ENCODE data around the gene ASPHD2.

The ASPHD2 gene

GRCh38 chr22:26485806-26486390 lies 56.8 kb downstream of the ASPHD2 start:
- no peak overlapping the region for H3K4me3 ChIP-seq (ENCODE audit: low read depth, low read length)
- ChIA-PET CTCF (interaction anchor here (2.5 to 3.9 kb wide), 3 partner anchors 17 to 27 kb away, joined by 5 to 23 read pairs (median 12); partner anchors contain the start of gene TFIP11), POLR2A (no interaction called here)
- no peak for DNase-seq (ENCODE audit: low read depth, low spot score)
- TF ChIP-seq CTCF (IDR thresholded peaks at IDR 0.05; ENCODE audit: insufficient read depth, low read length, missing control alignments): no peak

- no peak for DNase-seq (ENCODE audit: low read depth, low spot score)
- ChIA-PET POLR2A (interaction anchor here (0.6 kb wide), 1 partner anchor 715 kb away, joined by 3 read pairs; no protein-coding TSS in a partner anchor), CTCF (interaction anchor here (0.6 to 3.9 kb wide), 2 partner anchors 17 to 270 kb away, joined by 3 to 23 read pairs; no protein-coding TSS in a partner anchor)
- H3K4me3 ChIP-seq (ENCODE audit: low read depth, low read length): no peak overlapping the region
- no peak for TF ChIP-seq CTCF (IDR thresholded peaks at IDR 0.05; ENCODE audit: insufficient read depth, low read length, missing control alignments)
These were observed 57.3 kb downstream of the ASPHD2 start for GRCh38 chr22:26486394-26486793.

- no peak for TF ChIP-seq CTCF (IDR thresholded peaks at IDR 0.05; ENCODE audit: insufficient read depth, low read length, missing control alignments)
- CTCF ChIA-PET: no interaction called here
- H3K4me3 ChIP-seq (ENCODE audit: low read depth, low read length): no peak overlapping the region
- POLR2A ChIA-PET: no interaction called here
- DNase-seq (ENCODE audit: low read depth, low spot score): no peak
These were observed 58.9 kb downstream of the ASPHD2 start for GRCh38 chr22:26487996-26488395.

- H3K4me3 ChIP-seq (ENCODE audit: low read depth, low read length): no peak overlapping the region
- ChIA-PET POLR2A (no interaction called here), CTCF (interaction anchor here (1.0 to 2.1 kb wide), 2 partner anchors 12 to 13 kb away, joined by 3 to 4 read pairs; no protein-coding TSS in a partner anchor)
- no peak for DNase-seq (ENCODE audit: low read depth, low spot score)
- no peak for TF ChIP-seq CTCF (IDR thresholded peaks at IDR 0.05; ENCODE audit: insufficient read depth, low read length, missing control alignments)
These were observed 60.5 kb downstream of the ASPHD2 start for GRCh38 chr22:26489447-26490036.

GRCh38 chr22:26492220-26492619 lies 63.2 kb downstream of the ASPHD2 start:
- POLR2A ChIA-PET: no interaction called here
- TF ChIP-seq CTCF (IDR thresholded peaks at IDR 0.05; ENCODE audit: insufficient read depth, low read length, missing control alignments): no peak

GRCh38 chr22:26494506-26494905 lies 65.4 kb downstream of the ASPHD2 start:
- TF ChIP-seq CTCF (IDR thresholded peaks at IDR 0.05; ENCODE audit: insufficient read depth, low read length, missing control alignments): no peak
- POLR2A ChIA-PET: no interaction called here
- CTCF ChIA-PET: interaction anchor here (2.6 to 2.9 kb wide), 2 partner anchors 9 to 10 kb away, joined by 9 to 13 read pairs; partner anchors contain the start of genes HPS4 and SRRD
- DNase-seq (ENCODE audit: low read depth, low spot score): no peak
- H3K4me3 ChIP-seq (ENCODE audit: low read depth, low read length): no peak overlapping the region

More at GRCh38 chr22:26492220-26492619, 63.2 kb downstream of the ASPHD2 start:
- CTCF ChIA-PET: interaction anchor here (0.6 to 2.9 kb wide), 4 partner anchors 11 to 128 kb away, joined by 3 to 13 read pairs (median 6); no protein-coding TSS in a partner anchor
- H3K4me3 ChIP-seq (ENCODE audit: low read depth, low read length): no peak overlapping the region
- DNase-seq (ENCODE audit: low read depth, low spot score): no peak
